Measurements from ENCODE around the gene DMRTB1.

Gene DMRTB1

GRCh38 chr1:53477651-53478501, 18.7 kb downstream of the DMRTB1 start:
- Histone ChIP-seq H3K9me3 (ENCODE audit: control insufficient read depth, insufficient read depth, low read length) (no peaks in the 10 kb centered on the region), H3K27me3 (ENCODE audit: control insufficient read depth, low read length) (no peaks in the 10 kb centered on the region; the same call in 1 of the 2 replicates), H3K36me3 (ENCODE audit: control insufficient read depth, low read length) (no peaks in the 10 kb centered on the region)

GRCh38 chr1:53478502-53478818, 19.3 kb downstream of the DMRTB1 start:
- H3K4me2 ChIP-seq (ENCODE audit: low read length): no peak overlapping the region
- no peaks in the 10 kb centered on the region for H3K36me3 ChIP-seq (ENCODE audit: control insufficient read depth, low read length)
- H3K9me2 ChIP-seq (replicated peaks; ENCODE audit: control insufficient read depth, low read length): no peaks in the 10 kb centered on the region
- H3K27me3 ChIP-seq (ENCODE audit: control insufficient read depth, low read length): no peaks in the 10 kb centered on the region; the same call in 1 of the 2 replicates
- no peaks in the 10 kb centered on the region for H3K79me2 ChIP-seq (ENCODE audit: control insufficient read depth, low read length)
- no peaks in the 10 kb centered on the region for H4K20me1 ChIP-seq (ENCODE audit: control insufficient read depth, insufficient read depth, low read depth, low read length)
- no peak overlapping the region for H3K4me3 ChIP-seq (ENCODE audit: low read length)
- H3F3A ChIP-seq (ENCODE audit: control insufficient read depth, insufficient read depth): no peaks in the 10 kb centered on the region
- no peak overlapping the region for H3K27ac ChIP-seq (ENCODE audit: low read depth, low read length)
- TF ChIP-seq EZH2phosphoT487 (IDR thresholded peaks at IDR 0.05; ENCODE audit: borderline replicate concordance, low read length) (no peak), CTCF (IDR thresholded peaks at IDR 0.05; ENCODE audit: low read depth, low read length, poor library complexity, severe bottlenecking) (no peak)
- H3K9me3 ChIP-seq (ENCODE audit: control insufficient read depth, insufficient read depth, low read length): no peaks in the 10 kb centered on the region
- H3K4me1 ChIP-seq (ENCODE audit: control insufficient read depth, low read length): no peaks in the 10 kb centered on the region

More at GRCh38 chr1:53477651-53478501, 18.7 kb downstream of the DMRTB1 start:
- Histone ChIP-seq H3K9me2 (replicated peaks; ENCODE audit: control insufficient read depth, low read length) (no peaks in the 10 kb centered on the region), H3K4me1 (ENCODE audit: control insufficient read depth, low read length) (no peaks in the 10 kb centered on the region), H3K79me2 (ENCODE audit: control insufficient read depth, low read length) (no peaks in the 10 kb centered on the region), H3K4me2 (ENCODE audit: low read length) (no peak overlapping the region), H3K27ac (ENCODE audit: low read depth, low read length) (no peak overlapping the region), H3K4me3 (ENCODE audit: low read length) (no peak overlapping the region), H4K20me1 (ENCODE audit: control insufficient read depth, insufficient read depth, low read depth, low read length) (no peaks in the 10 kb centered on the region), H3F3A (ENCODE audit: control insufficient read depth, insufficient read depth) (no peaks in the 10 kb centered on the region)
- no peak for TF ChIP-seq EZH2phosphoT487 (IDR thresholded peaks at IDR 0.05; ENCODE audit: borderline replicate concordance, low read length)
- no peak for TF ChIP-seq CTCF (IDR thresholded peaks at IDR 0.05; ENCODE audit: low read depth, low read length, poor library complexity, severe bottlenecking)

GRCh38 chr1:53480678-53481077, 21.5 kb downstream of the DMRTB1 start:
- TF ChIP-seq CTCF (IDR thresholded peaks at IDR 0.05; ENCODE audit: low read depth, low read length, poor library complexity, severe bottlenecking): no peak
- TF ChIP-seq EZH2phosphoT487 (IDR thresholded peaks at IDR 0.05; ENCODE audit: borderline replicate concordance, low read length): no peak
- no peak overlapping the region for H3K4me2 ChIP-seq (ENCODE audit: low read length)
- no peak overlapping the region for H3K4me3 ChIP-seq (ENCODE audit: low read length)
- no peaks in the 10 kb centered on the region for H3K9me3 ChIP-seq (ENCODE audit: control insufficient read depth, insufficient read depth, low read length)
- H4K20me1 ChIP-seq (ENCODE audit: control insufficient read depth, insufficient read depth, low read depth, low read length): no peaks in the 10 kb centered on the region
- H3F3A ChIP-seq (ENCODE audit: control insufficient read depth, insufficient read depth): no peaks in the 10 kb centered on the region
- no peaks in the 10 kb centered on the region for H3K79me2 ChIP-seq (ENCODE audit: control insufficient read depth, low read length)
- H3K4me1 ChIP-seq (ENCODE audit: control insufficient read depth, low read length): no peaks in the 10 kb centered on the region
- H3K27ac ChIP-seq (ENCODE audit: low read depth, low read length): no peak overlapping the region
- no peaks in the 10 kb centered on the region for H3K9me2 ChIP-seq (replicated peaks; ENCODE audit: control insufficient read depth, low read length)
- H3K27me3 ChIP-seq (ENCODE audit: control insufficient read depth, low read length): no peaks in the 10 kb centered on the region; the same call in 1 of the 2 replicates
- H3K36me3 ChIP-seq (ENCODE audit: control insufficient read depth, low read length): no peaks in the 10 kb centered on the region
